Astrocyte of the spinal cord (primary cell): ENCODE results near the gene SLC29A4.
A peak's percentile ranks its signal among the peaks of the same experiment; 100 is the strongest.
"Not testable (repeated sequence)": the region's sequence is repeated elsewhere in the genome, so short reads cannot be mapped to it uniquely, and the experiment has no call there.

Experiments used
- DNase-seq: peaks from one replicate; pipeline ENCODE4 v3.0.0; 2011; ENCODE audit warnings: low read depth, low spot score
- H3K4me3 ChIP-seq: 2 replicates; pipeline ENCODE4 v1.5.1; 2011; ENCODE audit warnings: low read depth, mild to moderate bottlenecking, low read length, moderate library complexity
- CTCF ChIP-seq: IDR thresholded peaks from 2 replicates; pipeline ENCODE4 v1.5.1; 2012; ENCODE audit warnings: low read depth, mild to moderate bottlenecking, low read length, inconsistent platforms
- in situ Hi-C: cut with HindIII; loops from 2 replicates; pipeline ENCODE4 v1.10.0; 2017; ENCODE audit warnings: low sequenced_read_pairs

SLC29A4 gene

GRCh38 chr7:5283421-5284303 lies 919 bp downstream of the SLC29A4 start:
- no peak for DNase-seq
- no peak for TF ChIP-seq CTCF
- peak overlapping the region; percentile 27 for H3K4me3 ChIP-seq
- in situ Hi-C loops: no loop called here

GRCh38 chr7:5284304-5285281 lies 1.9 kb downstream of the SLC29A4 start:
- TF ChIP-seq CTCF: peak; percentile 47
- no peak overlapping the region for H3K4me3 ChIP-seq
- in situ Hi-C loops: no loop called here
- peak; percentile 14 for DNase-seq

- no peak for TF ChIP-seq CTCF
- in situ Hi-C loops: no loop called here
- DNase-seq: no peak
- no peak overlapping the region for H3K4me3 ChIP-seq
These were observed 4.2 kb downstream of the SLC29A4 start for GRCh38 chr7:5286933-5287332.

- H3K4me3 ChIP-seq, in situ Hi-C loops, DNase-seq: not testable (repeated sequence)
These were observed 4.6 kb downstream of the SLC29A4 start for GRCh38 chr7:5287373-5287772.

GRCh38 chr7:5287802-5288201 lies 5.1 kb downstream of the SLC29A4 start:
- in situ Hi-C loops: no loop called here
- H3K4me3 ChIP-seq: no peak overlapping the region
- no peak for DNase-seq
- no peak for TF ChIP-seq CTCF

GRCh38 chr7:5288560-5288959 lies 5.8 kb downstream of the SLC29A4 start:
- in situ Hi-C loops: not testable (repeated sequence)

GRCh38 chr7:5289355-5289754 lies 6.6 kb downstream of the SLC29A4 start:
- in situ Hi-C loops: no loop called here
- no peak for TF ChIP-seq CTCF

More at GRCh38 chr7:5288560-5288959, 5.8 kb downstream of the SLC29A4 start:
- DNase-seq, H3K4me3 ChIP-seq: not testable (repeated sequence)

More at GRCh38 chr7:5289355-5289754, 6.6 kb downstream of the SLC29A4 start:
- no peak overlapping the region for H3K4me3 ChIP-seq
- no peak for DNase-seq
